SK-N-SH (cell line): ENCODE results near the gene CFHR3. TPM values are rescaled to one million over a fixed set of nuclear protein-coding genes. Genes with fewer than 3 reads are reported as not detected.

ENCODE experiments used
- CTCF ChIA-PET: fragments of 300-600, 350-600 bp; formaldehyde crosslinking; extraction: SDS; loops from one replicate; lab custom pipeline; 2021; lab: Yijun Ruan, JAX
- POLR2A ChIA-PET: fragments of 350-600 bp; sonication (Branson Sonifier 250); formaldehyde crosslinking; extraction: SDS; loops from one replicate; lab custom pipeline; 2020; ENCODE audit warnings: antibody characterized with exemption, inconsistent platforms; lab: Yijun Ruan, JAX
- DNase-seq: peaks from one replicate; pipeline ENCODE4 v3.0.0; 2012
- H2AFZ ChIP-seq: fragments of 200-600 bp; sonication (generic); 2 replicates; pipeline ENCODE4 v1.8.1; 2016; ENCODE audit warnings: antibody characterized with exemption, mild to moderate bottlenecking, low read depth
- H3F3A ChIP-seq: fragments of 200-600 bp; sonication (generic); replicated peaks from 2 replicates; pipeline ENCODE3; 2016; ENCODE audit warnings: antibody characterized with exemption, mild to moderate bottlenecking; ENCODE audit not compliant: insufficient read depth
- H3K27ac ChIP-seq, 2 experiments: fragments of 200-500 bp in 1 of 2; fragments of 200-600 bp in 1 of 2; sonication (Bioruptor generic) in 1 of 2; sonication (generic), shearing (Covaris generic) in 1 of 2; 2 replicates each; pipeline versions ENCODE4 v1.5.1 to v1.6.1; 2014 to 2016; ENCODE audit warnings: low read depth in 2 of 2, inconsistent platforms in 1 of 2, low read length in 1 of 2, mild to moderate bottlenecking in 1 of 2, mixed read lengths in 1 of 2
- H3K27me3 ChIP-seq: fragments of 200-600 bp; sonication (generic), shearing (Covaris generic); 2 replicates; pipeline ENCODE4 v1.6.1; 2016; ENCODE audit warnings: mixed run types; ENCODE audit not compliant: insufficient read depth
- H3K36me3 ChIP-seq, 2 experiments: fragments of 200-500 bp in 1 of 2; fragments of 200-600 bp in 1 of 2; sonication (Bioruptor generic) in 1 of 2; sonication (generic) in 1 of 2; replicated peaks in 1 of 2; 2 replicates each; pipeline versions ENCODE3 to v1.5.1; 2014 to 2016; ENCODE audit warnings: low read length in 1 of 2, mild to moderate bottlenecking in 1 of 2; ENCODE audit not compliant: insufficient read depth in 2 of 2, control insufficient read depth in 1 of 2
- H3K4me1 ChIP-seq, 2 experiments: fragments of 200-500 bp in 1 of 2; fragments of 200-600 bp in 1 of 2; sonication (Bioruptor generic) in 1 of 2; sonication (generic), shearing (Covaris generic) in 1 of 2; 2 replicates each; pipeline versions ENCODE4 v1.5.1 to v1.6.1; 2014 to 2016; ENCODE audit warnings: low read depth in 1 of 2, low read length in 1 of 2, mixed run types in 1 of 2; ENCODE audit not compliant: insufficient read depth in 2 of 2, control insufficient read depth in 1 of 2
- H3K4me2 ChIP-seq: fragments of 200-600 bp; sonication (generic), shearing (Covaris generic); 2 replicates; pipeline ENCODE4 v1.6.1; 2017; ENCODE audit warnings: mixed run types
- H3K4me3 ChIP-seq, 2 experiments: fragments of 200-500 bp in 1 of 2; fragments of 200-600 bp in 1 of 2; sonication (Bioruptor generic) in 1 of 2; sonication (generic), shearing (Covaris generic) in 1 of 2; 2 replicates each; pipeline versions ENCODE4 v1.5.1 to v1.8.1; 2014 to 2016; ENCODE audit warnings: low read depth in 2 of 2, inconsistent platforms in 1 of 2, low read length in 1 of 2, mild to moderate bottlenecking in 1 of 2, mixed read lengths in 1 of 2, moderate library complexity in 1 of 2
- H3K79me2 ChIP-seq: fragments of 200-600 bp; sonication (generic); 2 replicates; pipeline ENCODE4 v1.8.1; 2017; ENCODE audit warnings: mild to moderate bottlenecking; ENCODE audit not compliant: insufficient read depth
- H3K9ac ChIP-seq: fragments of 200-600 bp; sonication (generic); 2 replicates; pipeline ENCODE4 v1.6.1; 2017; ENCODE audit warnings: mixed run types
- H3K9me2 ChIP-seq: fragments of 200-600 bp; sonication (generic); 2 replicates; pipeline ENCODE4 v1.6.1; 2017; ENCODE audit warnings: mixed run types
- H3K9me3 ChIP-seq: fragments of 200-600 bp; sonication (generic); 2 replicates; pipeline ENCODE4 v1.6.1; 2017; ENCODE audit warnings: mixed run types, mild to moderate bottlenecking, moderate library complexity
- H4K20me1 ChIP-seq: fragments of 200-600 bp; sonication (generic); 2 replicates; pipeline ENCODE4 v1.6.1; 2017; ENCODE audit warnings: mild to moderate bottlenecking, mixed run types; ENCODE audit not compliant: insufficient read depth
- EZH2phosphoT487 ChIP-seq: fragments of 200-600 bp; sonication (generic); IDR thresholded peaks from 2 replicates; pipeline ENCODE4 v1.6.1; 2017; ENCODE audit warnings: low read depth, mixed run types, mild to moderate bottlenecking, antibody characterized with exemption, moderate library complexity, borderline replicate concordance
- GABPA ChIP-seq: IDR thresholded peaks from 2 replicates; pipeline ENCODE4 v1.4.0; 2012; ENCODE audit warnings: low read depth, mild to moderate bottlenecking
- GATA2 ChIP-seq: sonication (generic); formaldehyde crosslinking; IDR thresholded peaks from 2 replicates; pipeline ENCODE4 v1.5.0; 2020; ENCODE audit warnings: mild to moderate bottlenecking, missing genetic modification reagents
- IRF3 ChIP-seq: fragments of 150-350 bp; IDR thresholded peaks from 2 replicates; pipeline ENCODE4 v1.6.1; 2016; ENCODE audit warnings: mild to moderate bottlenecking, low read depth, low read length
- JUND ChIP-seq: IDR thresholded peaks from 2 replicates; pipeline ENCODE4 v1.4.0; 2012
- MXI1 ChIP-seq: IDR thresholded peaks from 2 replicates; pipeline ENCODE4 v1.6.1; 2012; ENCODE audit warnings: mild to moderate bottlenecking, low read depth, low read length, improper control_type of control experiment
- RCOR1 ChIP-seq: fragments of 150-350 bp; IDR thresholded peaks from 2 replicates; pipeline ENCODE4 v1.6.1; 2017; ENCODE audit warnings: antibody characterized with exemption, low read length
- RFX5 ChIP-seq: IDR thresholded peaks from 2 replicates; pipeline ENCODE4 v1.6.1; 2012; ENCODE audit warnings: mild to moderate bottlenecking, improper control_type of control experiment, low read length
- SIN3A ChIP-seq: IDR thresholded peaks from 2 replicates; pipeline ENCODE4 v1.6.1; 2012; ENCODE audit warnings: low read depth, mild to moderate bottlenecking, low read length, moderate library complexity, borderline replicate concordance
- SMC3 ChIP-seq: IDR thresholded peaks from 2 replicates; pipeline ENCODE4 v1.6.1; 2012; ENCODE audit warnings: low read depth, low read length, improper control_type of control experiment
- TCF12 ChIP-seq: IDR thresholded peaks from 2 replicates; pipeline ENCODE4 v1.4.0; 2012
- TEAD4 ChIP-seq: IDR thresholded peaks from 2 replicates; pipeline ENCODE4 v1.4.0; 2012; ENCODE audit warnings: mild to moderate bottlenecking, borderline replicate concordance; ENCODE audit not compliant: insufficient read depth
- YY1 ChIP-seq: IDR thresholded peaks from 2 replicates; pipeline ENCODE4 v1.4.0; 2012; ENCODE audit warnings: low read depth, mild to moderate bottlenecking
- WGBS: methylation state at CpG from one replicate; pipeline ENCODE4 v1.1.6; 2017; ENCODE audit warnings: low lambda C conversion rate; 5-methylcytosine and 5-hydroxymethylcytosine counted together
- polyA plus RNA-seq, 3 experiments: library from polyadenylated mRNA; depleted of rRNA; stranded (reverse); fragments of >200 nt; gene quantifications; 2 replicates each; pipeline ENCODE4 v1.2.3, GENCODE V29; 2012

Gene CFHR3
- polyA plus RNA-seq, 1 of the 3 experiments (the other 2 are of a cell fraction): 0.18 TPM

- POLR2A ChIA-PET: no interaction called here
- DNase-seq: no peak
- Histone ChIP-seq H3K27ac (no peak overlapping the region), H3K36me3 (no peaks in the 10 kb centered on the region)
- WGBS: 65% methylated on average over 11 of the region's 11 CpGs
- TF ChIP-seq SMC3 (no peak), IRF3 (no peak), YY1 (no peak), GATA2 (CRISPR knock-in tag) (no peak), SIN3A (no peak), RFX5 (no peak), MXI1 (no peak), GABPA (no peak)
- TF ChIP-seq, all 33 proteins: peak for 0
- CTCF ChIA-PET: interaction anchor here (1.8 kb wide), 1 partner anchor 10 kb away, joined by 5 read pairs; no protein-coding TSS in a partner anchor
- no peaks in the 10 kb centered on the region; the same call in 1 of the 2 replicates for H3K9me3 ChIP-seq
- H3K9me2 ChIP-seq: no peaks in the 10 kb centered on the region
- no peaks in the 10 kb centered on the region; a peak in 1 of 4 replicates for H3K4me1 ChIP-seq
- H3F3A ChIP-seq: no peaks in the 10 kb centered on the region
- no peaks in the 10 kb centered on the region for H3K27me3 ChIP-seq
- no peak overlapping the region; the same call in 1 of the 2 replicates for H2AFZ ChIP-seq
- no peaks in the 10 kb centered on the region for H4K20me1 ChIP-seq
- H3K9ac ChIP-seq: no peak overlapping the region
- no peak overlapping the region for H3K4me2 ChIP-seq
- H3K79me2 ChIP-seq: no peaks in the 10 kb centered on the region
- H3K4me3 ChIP-seq: no peak overlapping the region
Observed at GRCh38 chr1:196733091-196733970, 41.3 kb upstream of the CFHR3 start.

GRCh38 chr1:196734006-196734405, 40.6 kb upstream of the CFHR3 start:
- no peaks in the 10 kb centered on the region for H4K20me1 ChIP-seq
- H3K9me3 ChIP-seq: no peaks in the 10 kb centered on the region; the same call in 1 of the 2 replicates
- H3K4me3 ChIP-seq: no peak overlapping the region
- no peak overlapping the region for H3K27ac ChIP-seq
- TF ChIP-seq YY1 (no peak), EZH2phosphoT487 (no peak), TCF12 (no peak), TEAD4 (no peak), JUND (no peak), RCOR1 (no peak)
- TF ChIP-seq, all 33 proteins: peak for 0
- Histone ChIP-seq H3K9ac (no peak overlapping the region), H3K4me1 (no peaks in the 10 kb centered on the region; a peak in 1 of 4 replicates), H3K27me3 (no peaks in the 10 kb centered on the region), H3K9me2 (no peaks in the 10 kb centered on the region), H3F3A (no peaks in the 10 kb centered on the region), H2AFZ (peak overlapping the region; percentile 73), H3K36me3 (no peaks in the 10 kb centered on the region), H3K4me2 (no peak overlapping the region), H3K79me2 (no peaks in the 10 kb centered on the region)
- no peak for DNase-seq
- ChIA-PET POLR2A (no interaction called here), CTCF (interaction anchor here (1.8 kb wide), 1 partner anchor 11 kb away, joined by 5 read pairs; no protein-coding TSS in a partner anchor)
